Measurements from ENCODE around the gene PPP3CA. TPM values are rescaled to one million over a fixed set of nuclear protein-coding genes. Genes with fewer than 3 reads are reported as not detected.

Gene PPP3CA
- total RNA-seq, 1 donor from 2014 or later: 40.2 TPM

DNA sequence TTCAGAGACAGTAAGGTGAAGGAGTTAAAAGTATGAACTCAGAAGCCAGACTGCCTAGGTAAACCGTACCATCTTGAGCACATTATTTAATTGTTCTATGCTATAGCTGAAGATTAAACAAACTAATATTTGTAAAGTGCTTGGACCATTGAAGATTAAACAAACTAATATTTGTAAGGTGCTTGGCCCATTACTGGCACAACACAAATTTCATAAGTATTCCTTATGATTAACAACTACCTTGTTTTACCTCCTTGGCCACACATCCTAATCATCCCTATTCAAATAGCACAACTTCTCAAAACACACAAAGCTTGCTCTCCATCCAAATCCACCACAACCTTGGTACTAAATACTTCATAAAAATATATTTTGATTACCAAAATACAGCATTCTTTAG is 137.0 kb downstream of the PPP3CA start:
- no peak overlapping the region for H3K9ac ChIP-seq (ENCODE audit: low read depth in 1 of 3, low read length in 3 of 3)
- H3K27me3 ChIP-seq (ENCODE audit: control insufficient read depth in 3 of 3, insufficient read depth in 3 of 3, low read length in 3 of 3): no peaks in the 10 kb centered on the region
- H3K27ac ChIP-seq (ENCODE audit: low read depth, low read length): no peak overlapping the region
- H3K36me3 ChIP-seq (ENCODE audit: control insufficient read depth in 3 of 3, insufficient read depth in 3 of 3, low read length in 3 of 3): no peaks in the 10 kb centered on the region
- H3K4me3 ChIP-seq (ENCODE audit: low read length in 3 of 3): no peak overlapping the region
- no peaks in the 10 kb centered on the region for H3K9me3 ChIP-seq (ENCODE audit: control insufficient read depth in 3 of 3, low read length in 3 of 3)
- H3K4me1 ChIP-seq (ENCODE audit: control insufficient read depth in 3 of 3, insufficient read depth in 3 of 3, low read length in 3 of 3): peaks cover 0 to 3% (median 0%) of the 10 kb centered on the region in 3 donors

DNA sequence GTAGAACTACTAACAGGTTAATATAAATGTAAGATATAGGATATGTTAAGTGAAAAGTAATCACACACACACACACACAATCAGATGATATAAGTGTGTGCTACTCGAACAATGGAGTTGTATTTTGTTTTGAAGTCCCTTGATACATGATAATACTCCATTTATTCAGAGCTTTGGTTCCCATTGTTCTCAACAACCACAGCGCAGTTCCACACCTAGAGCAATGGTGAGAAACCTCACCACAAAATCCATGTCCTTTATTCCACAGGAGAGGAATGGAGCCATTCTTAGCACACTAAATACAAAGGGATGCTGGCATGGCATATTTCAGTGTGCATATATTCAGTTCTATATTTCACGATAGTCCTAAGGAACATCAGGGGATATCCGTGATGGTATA is 139.2 kb downstream of the PPP3CA start:
- no peaks in the 10 kb centered on the region for H3K27me3 ChIP-seq (ENCODE audit: control insufficient read depth in 3 of 3, insufficient read depth in 3 of 3, low read length in 3 of 3)
- H3K4me3 ChIP-seq (ENCODE audit: low read length in 3 of 3): no peak overlapping the region
- peaks cover 0 to 3% (median 0%) of the 10 kb centered on the region in 3 donors for H3K4me1 ChIP-seq (ENCODE audit: control insufficient read depth in 3 of 3, insufficient read depth in 3 of 3, low read length in 3 of 3)
- no peak overlapping the region for H3K9ac ChIP-seq (ENCODE audit: low read depth in 1 of 3, low read length in 3 of 3)
- H3K36me3 ChIP-seq (ENCODE audit: control insufficient read depth in 3 of 3, insufficient read depth in 3 of 3, low read length in 3 of 3): no peaks in the 10 kb centered on the region
- H3K27ac ChIP-seq (ENCODE audit: low read depth, low read length): no peak overlapping the region
- H3K9me3 ChIP-seq (ENCODE audit: control insufficient read depth in 3 of 3, low read length in 3 of 3): no peaks in the 10 kb centered on the region

DNA sequence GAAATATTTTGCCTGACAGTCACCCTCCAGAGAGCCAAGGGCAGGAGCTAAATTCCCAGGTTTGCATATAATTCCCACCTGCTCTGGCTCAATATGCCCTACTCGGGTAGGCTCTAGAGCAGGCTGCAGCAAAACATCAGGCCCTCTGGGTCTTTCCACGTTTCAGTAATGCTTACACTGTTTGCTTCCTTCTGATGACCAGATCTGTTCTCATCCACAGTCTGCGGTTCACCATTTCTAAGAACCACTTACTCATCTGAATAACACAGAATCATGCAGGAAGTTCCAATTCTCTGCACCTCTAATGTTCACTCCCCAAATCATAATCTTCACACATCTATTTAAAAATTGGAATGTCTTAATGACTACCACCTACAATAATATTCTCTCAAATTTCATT is 141.4 kb downstream of the PPP3CA start:
- H3K36me3 ChIP-seq (ENCODE audit: control insufficient read depth in 3 of 3, insufficient read depth in 3 of 3, low read length in 3 of 3): no peaks in the 10 kb centered on the region
- H3K4me3 ChIP-seq (ENCODE audit: low read length in 3 of 3): no peak overlapping the region
- no peaks in the 10 kb centered on the region for H3K27me3 ChIP-seq (ENCODE audit: control insufficient read depth in 3 of 3, insufficient read depth in 3 of 3, low read length in 3 of 3)
- no peaks in the 10 kb centered on the region for H3K9me3 ChIP-seq (ENCODE audit: control insufficient read depth in 3 of 3, low read length in 3 of 3)
- no peak overlapping the region for H3K9ac ChIP-seq (ENCODE audit: low read depth in 1 of 3, low read length in 3 of 3)
- peaks cover 5 to 7% (median 6%) of the 10 kb centered on the region in 3 donors for H3K4me1 ChIP-seq (ENCODE audit: control insufficient read depth in 3 of 3, insufficient read depth in 3 of 3, low read length in 3 of 3)
- H3K27ac ChIP-seq (ENCODE audit: low read depth, low read length): no peak overlapping the region

DNA sequence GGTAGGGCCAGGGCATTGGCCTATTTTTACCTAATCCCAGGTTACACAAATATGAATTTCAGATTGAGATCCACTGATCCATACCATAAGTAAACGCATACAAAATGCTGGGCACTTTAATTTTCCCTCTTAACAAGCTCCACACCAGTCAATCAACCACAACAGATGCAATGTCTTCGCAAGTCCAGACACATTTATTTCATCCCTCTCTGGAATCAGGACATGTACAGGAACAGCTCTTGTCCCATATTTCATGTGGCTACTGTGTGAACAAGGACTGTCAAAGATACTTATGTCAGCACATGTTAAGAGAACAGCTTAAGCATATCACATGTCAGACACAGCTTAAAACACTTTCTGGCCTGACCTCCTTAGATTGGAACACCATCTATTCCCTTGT is 145.9 kb downstream of the PPP3CA start:
- H3K27ac ChIP-seq (ENCODE audit: low read depth, low read length): peak overlapping the region; percentile 22
- no peaks in the 10 kb centered on the region for H3K36me3 ChIP-seq (ENCODE audit: control insufficient read depth in 3 of 3, insufficient read depth in 3 of 3, low read length in 3 of 3)
- H3K27me3 ChIP-seq (ENCODE audit: control insufficient read depth in 3 of 3, insufficient read depth in 3 of 3, low read length in 3 of 3): no peaks in the 10 kb centered on the region
- H3K4me1 ChIP-seq (ENCODE audit: control insufficient read depth in 3 of 3, insufficient read depth in 3 of 3, low read length in 3 of 3): peaks cover 32 to 41% (median 34%) of the 10 kb centered on the region in 3 donors
- no peaks in the 10 kb centered on the region for H3K9me3 ChIP-seq (ENCODE audit: control insufficient read depth in 3 of 3, low read length in 3 of 3)
- H3K9ac ChIP-seq (ENCODE audit: low read depth in 1 of 3, low read length in 3 of 3): no peak overlapping the region
- H3K4me3 ChIP-seq (ENCODE audit: low read length in 3 of 3): no peak overlapping the region

DNA sequence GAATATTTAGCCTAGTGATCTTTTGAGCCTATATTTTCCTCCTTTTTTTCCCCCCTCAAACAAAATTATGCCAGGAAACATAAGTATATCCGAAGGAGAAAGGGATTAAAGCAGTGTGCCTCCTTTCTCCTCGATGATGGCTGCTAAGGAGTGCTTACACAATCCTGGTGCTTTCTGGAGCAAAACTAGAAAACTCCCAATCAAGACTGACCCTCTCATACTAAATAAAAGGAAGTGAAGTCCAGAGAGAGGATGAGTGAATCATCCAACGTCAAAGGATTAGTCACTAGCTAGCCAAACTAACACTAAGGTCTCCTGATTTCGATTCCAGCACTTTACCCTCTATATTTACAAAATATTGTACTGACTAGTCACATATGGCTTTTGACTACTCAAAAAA is 146.8 kb downstream of the PPP3CA start:
- Histone ChIP-seq H3K27me3 (ENCODE audit: control insufficient read depth in 3 of 3, insufficient read depth in 3 of 3, low read length in 3 of 3) (no peaks in the 10 kb centered on the region), H3K27ac (ENCODE audit: low read depth, low read length) (peak overlapping the region; percentile 69), H3K4me1 (ENCODE audit: control insufficient read depth in 3 of 3, insufficient read depth in 3 of 3, low read length in 3 of 3) (peaks cover 30 to 41% (median 32%) of the 10 kb centered on the region in 3 donors), H3K9ac (ENCODE audit: low read depth in 1 of 3, low read length in 3 of 3) (no peak overlapping the region), H3K4me3 (ENCODE audit: low read length in 3 of 3) (no peak overlapping the region), H3K9me3 (ENCODE audit: control insufficient read depth in 3 of 3, low read length in 3 of 3) (no peaks in the 10 kb centered on the region), H3K36me3 (ENCODE audit: control insufficient read depth in 3 of 3, insufficient read depth in 3 of 3, low read length in 3 of 3) (peaks cover 0 to 2% (median 0%) of the 10 kb centered on the region in 3 donors)

DNA sequence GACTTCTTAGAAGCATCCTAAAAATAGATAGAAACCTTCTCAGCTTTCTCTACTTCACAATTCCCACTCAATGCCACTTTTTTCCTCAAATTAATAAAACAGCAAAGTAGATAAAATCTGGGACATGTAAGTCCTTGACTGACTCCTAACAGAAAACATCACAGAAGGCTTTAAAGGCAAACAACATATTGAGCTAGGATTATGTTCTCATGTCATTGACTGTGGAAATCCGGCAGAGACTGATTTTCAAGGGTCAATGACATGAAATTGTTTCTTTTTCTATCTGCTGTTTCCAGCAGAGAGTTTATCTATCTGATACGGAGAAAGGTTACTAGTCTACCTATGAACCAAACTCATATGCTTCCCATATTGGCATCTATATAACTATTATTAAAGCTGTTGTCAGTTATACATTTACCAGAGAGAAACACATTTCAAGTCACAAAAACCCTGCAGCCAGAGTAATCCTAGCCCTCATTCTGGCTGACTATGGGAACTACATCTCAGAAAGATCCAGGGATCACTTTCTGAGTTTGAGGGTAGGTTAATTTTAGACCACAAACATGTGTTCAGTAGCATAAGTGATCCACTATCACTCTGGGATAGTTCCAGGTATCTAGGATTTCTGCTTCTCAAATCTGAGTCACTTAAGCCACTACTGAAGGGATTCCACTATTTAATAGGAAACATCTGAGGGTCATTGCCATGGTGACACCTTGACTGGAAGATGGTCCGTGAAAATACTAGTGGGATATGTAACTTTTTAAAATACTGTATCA is 147.6 kb downstream of the PPP3CA start:
- H3K9me3 ChIP-seq (ENCODE audit: control insufficient read depth in 3 of 3, low read length in 3 of 3): no peaks in the 10 kb centered on the region
- no peaks in the 10 kb centered on the region for H3K27me3 ChIP-seq (ENCODE audit: control insufficient read depth in 3 of 3, insufficient read depth in 3 of 3, low read length in 3 of 3)
- H3K36me3 ChIP-seq (ENCODE audit: control insufficient read depth in 3 of 3, insufficient read depth in 3 of 3, low read length in 3 of 3): peaks cover 0 to 4% (median 0%) of the 10 kb centered on the region in 3 donors
- H3K4me1 ChIP-seq (ENCODE audit: control insufficient read depth in 3 of 3, insufficient read depth in 3 of 3, low read length in 3 of 3): peaks cover 30 to 41% (median 32%) of the 10 kb centered on the region in 3 donors
- peak overlapping the region in 2 of 3 donors; percentile 4 to 16 for H3K4me3 ChIP-seq (ENCODE audit: low read length in 3 of 3)
- peak overlapping the region; percentile 69 for H3K27ac ChIP-seq (ENCODE audit: low read depth, low read length)
- peak overlapping the region in 1 of 3 donors; percentile 62 for H3K9ac ChIP-seq (ENCODE audit: low read depth in 1 of 3, low read length in 3 of 3)

DNA sequence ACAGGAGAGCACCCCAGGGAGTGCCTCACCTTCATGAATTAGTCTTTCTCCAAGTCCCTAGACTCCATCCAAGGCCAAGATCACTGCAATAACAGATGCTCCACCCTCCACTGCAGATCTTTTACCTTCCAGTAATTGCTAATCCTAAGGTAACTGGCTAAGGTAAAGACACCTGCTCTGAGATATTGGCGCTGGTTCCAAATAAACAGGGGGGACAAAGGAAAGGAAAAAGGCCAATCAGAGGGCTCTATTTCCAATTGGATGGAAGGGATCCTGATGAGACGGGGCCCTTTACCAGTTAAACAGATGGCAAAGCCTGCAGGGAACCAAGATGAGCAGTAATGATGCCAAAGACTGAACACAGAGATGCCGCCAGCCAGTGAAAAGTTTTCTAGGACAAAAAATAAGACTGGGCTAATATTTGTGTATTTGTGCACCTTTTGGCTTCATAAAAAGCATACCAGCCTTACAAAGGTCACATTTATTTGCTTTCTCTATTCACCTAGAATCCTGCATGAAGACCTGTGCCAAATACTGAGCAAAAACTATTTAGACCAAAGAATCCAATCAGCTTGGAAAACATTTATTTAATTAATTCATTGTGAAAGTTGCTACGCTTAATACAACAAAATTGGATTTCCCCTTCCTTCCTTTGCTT is 148.5 kb downstream of the PPP3CA start:
- Histone ChIP-seq H3K36me3 (ENCODE audit: control insufficient read depth in 3 of 3, insufficient read depth in 3 of 3, low read length in 3 of 3) (peaks cover 0 to 4% (median 0%) of the 10 kb centered on the region in 3 donors), H3K9me3 (ENCODE audit: control insufficient read depth in 3 of 3, low read length in 3 of 3) (no peaks in the 10 kb centered on the region), H3K4me1 (ENCODE audit: control insufficient read depth in 3 of 3, insufficient read depth in 3 of 3, low read length in 3 of 3) (peaks cover 30 to 41% (median 32%) of the 10 kb centered on the region in 3 donors), H3K4me3 (ENCODE audit: low read length in 3 of 3) (peak overlapping the region in 1 of 3 donors; percentile 16), H3K27ac (ENCODE audit: low read depth, low read length) (no peak overlapping the region), H3K27me3 (ENCODE audit: control insufficient read depth in 3 of 3, insufficient read depth in 3 of 3, low read length in 3 of 3) (no peaks in the 10 kb centered on the region), H3K9ac (ENCODE audit: low read depth in 1 of 3, low read length in 3 of 3) (peak overlapping the region in 1 of 3 donors; percentile 7)

DNA sequence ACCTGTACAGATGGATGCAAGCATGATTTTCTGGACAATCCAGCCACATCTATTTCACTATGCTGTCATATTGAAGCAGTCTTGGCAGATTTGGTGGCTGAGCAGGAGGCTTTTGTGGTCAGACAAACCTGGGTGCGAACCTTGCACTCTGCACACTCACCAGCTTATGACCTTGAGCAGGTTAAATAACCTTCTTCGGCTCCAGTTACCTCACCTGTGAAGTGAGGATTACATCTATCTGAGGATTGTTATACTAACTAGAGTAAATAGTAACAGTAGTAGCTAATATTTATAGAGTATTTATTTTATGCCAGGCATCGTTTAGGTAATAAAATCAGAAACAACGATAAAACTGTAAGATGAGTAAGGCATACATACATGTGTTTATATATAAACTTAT is 150.0 kb downstream of the PPP3CA start:
- Histone ChIP-seq H3K9ac (ENCODE audit: low read depth in 1 of 3, low read length in 3 of 3) (no peak overlapping the region), H3K4me1 (ENCODE audit: control insufficient read depth in 3 of 3, insufficient read depth in 3 of 3, low read length in 3 of 3) (peaks cover 32 to 41% (median 33%) of the 10 kb centered on the region in 3 donors), H3K27me3 (ENCODE audit: control insufficient read depth in 3 of 3, insufficient read depth in 3 of 3, low read length in 3 of 3) (no peaks in the 10 kb centered on the region), H3K27ac (ENCODE audit: low read depth, low read length) (no peak overlapping the region), H3K9me3 (ENCODE audit: control insufficient read depth in 3 of 3, low read length in 3 of 3) (no peaks in the 10 kb centered on the region), H3K4me3 (ENCODE audit: low read length in 3 of 3) (no peak overlapping the region), H3K36me3 (ENCODE audit: control insufficient read depth in 3 of 3, insufficient read depth in 3 of 3, low read length in 3 of 3) (peaks cover 0 to 4% (median 0%) of the 10 kb centered on the region in 3 donors)

DNA sequence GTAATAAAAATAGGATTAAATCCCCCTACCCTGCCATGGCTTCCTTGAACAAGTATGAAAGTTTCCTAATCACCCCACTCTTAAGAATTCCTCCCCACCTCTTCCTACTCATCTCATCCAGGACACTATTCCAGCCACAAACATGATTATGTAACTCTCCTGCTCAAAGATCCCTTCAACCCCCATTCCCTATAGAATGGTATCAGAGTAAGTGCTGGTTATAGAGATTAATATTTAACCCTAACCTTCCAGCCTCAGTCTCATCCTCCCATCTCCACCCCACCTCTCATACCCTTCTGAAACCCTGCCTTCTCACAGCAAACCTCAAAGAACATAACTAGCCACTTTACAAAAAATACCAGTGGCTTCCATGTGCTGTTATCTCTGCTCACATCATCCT is 155.1 kb downstream of the PPP3CA start:
- no peak overlapping the region for H3K4me3 ChIP-seq (ENCODE audit: low read length in 3 of 3)
- peaks cover 0 to 4% (median 0%) of the 10 kb centered on the region in 3 donors for H3K36me3 ChIP-seq (ENCODE audit: control insufficient read depth in 3 of 3, insufficient read depth in 3 of 3, low read length in 3 of 3)
- H3K27me3 ChIP-seq (ENCODE audit: control insufficient read depth in 3 of 3, insufficient read depth in 3 of 3, low read length in 3 of 3): no peaks in the 10 kb centered on the region
- peaks cover 19 to 29% (median 23%) of the 10 kb centered on the region in 3 donors for H3K4me1 ChIP-seq (ENCODE audit: control insufficient read depth in 3 of 3, insufficient read depth in 3 of 3, low read length in 3 of 3)
- peak overlapping the region; percentile 69 for H3K27ac ChIP-seq (ENCODE audit: low read depth, low read length)
- H3K9me3 ChIP-seq (ENCODE audit: control insufficient read depth in 3 of 3, low read length in 3 of 3): no peaks in the 10 kb centered on the region
- peak overlapping the region in 2 of 3 donors; percentile 36 to 50 for H3K9ac ChIP-seq (ENCODE audit: low read depth in 1 of 3, low read length in 3 of 3)
